H1 (cell line): ENCODE measurements around the gene HOOK1. TPM values are rescaled to one million over a fixed set of nuclear protein-coding genes. Genes with fewer than 3 reads are reported as not detected.
A peak's percentile ranks its signal among the peaks of the same experiment; 100 is the strongest.

ENCODE experiments used
- CBX5 ChIP-seq: fragments of 300-800, 300-1000 bp; sonication (generic); IDR thresholded peaks from 2 replicates; pipeline ENCODE4 v1.7.1; 2016; ENCODE audit warnings: antibody characterized with exemption, low read length, low read depth
- CBX8 ChIP-seq: fragments of 300-800, 300-1000 bp; sonication (generic); IDR thresholded peaks from 2 replicates; pipeline ENCODE4 v1.7.1; 2016; ENCODE audit warnings: low read depth, low read length, borderline replicate concordance
- POU5F1 ChIP-seq: IDR thresholded peaks from 2 replicates; pipeline ENCODE4 v1.6.1; 2011; ENCODE audit warnings: low read depth, mild to moderate bottlenecking, low read length, moderate library complexity
- SUZ12 ChIP-seq: fragments of 200-600 bp; sonication (generic); IDR thresholded peaks from 2 replicates; pipeline ENCODE4 v1.6.1; 2012; ENCODE audit warnings: mild to moderate bottlenecking, inconsistent platforms, low read length, moderate library complexity, mixed read lengths
- polyA plus RNA-seq, 7 experiments: library from polyadenylated mRNA; depleted of rRNA in 3 of 7; stranded (reverse) in 5 of 7; unstranded in 2 of 7; fragments of >200 nt in 5 of 7; fragments of 200-250 nt in 2 of 7; gene quantifications; 1 replicate in 5 of 7; 2 replicates in 1 of 7; 4 replicates in 1 of 7; pipeline versions ENCODE4 v1.2.1 to v1.2.3, GENCODE V29; 2011 to 2013; ENCODE audit warnings: missing spikeins in 2 of 7, mixed read lengths in 2 of 7
- total RNA-seq: library from RNA; stranded (reverse); fragmentation: NEBNext Ultra II Directional; extraction: Animal tissue kit (Norgen Biotek cat#: 25700); gene quantifications from 2 replicates; pipeline ENCODE4 v1.2.1, GENCODE V29; 2021
- TF ChIP-seq, protein P1 (sequence below): fragments of 300-600 bp; sonication (generic); IDR thresholded peaks from 2 replicates; pipeline ENCODE4 v1.7.1; 2012; ENCODE audit warnings: low read length, moderate library complexity, mild to moderate bottlenecking, inconsistent platforms; ENCODE audit not compliant: insufficient replicate concordance

HOOK1 gene
- total and polyA plus RNA-seq, 2 of the 8 experiments (the other 6 are each of a cell fraction or from before 2014, with no cell fraction given): 5.6 to 34.5 TPM

GRCh38 chr1:59814180-59814900 lies 409 bp upstream of the HOOK1 start (continued):
- TF ChIP-seq, protein P1, sequence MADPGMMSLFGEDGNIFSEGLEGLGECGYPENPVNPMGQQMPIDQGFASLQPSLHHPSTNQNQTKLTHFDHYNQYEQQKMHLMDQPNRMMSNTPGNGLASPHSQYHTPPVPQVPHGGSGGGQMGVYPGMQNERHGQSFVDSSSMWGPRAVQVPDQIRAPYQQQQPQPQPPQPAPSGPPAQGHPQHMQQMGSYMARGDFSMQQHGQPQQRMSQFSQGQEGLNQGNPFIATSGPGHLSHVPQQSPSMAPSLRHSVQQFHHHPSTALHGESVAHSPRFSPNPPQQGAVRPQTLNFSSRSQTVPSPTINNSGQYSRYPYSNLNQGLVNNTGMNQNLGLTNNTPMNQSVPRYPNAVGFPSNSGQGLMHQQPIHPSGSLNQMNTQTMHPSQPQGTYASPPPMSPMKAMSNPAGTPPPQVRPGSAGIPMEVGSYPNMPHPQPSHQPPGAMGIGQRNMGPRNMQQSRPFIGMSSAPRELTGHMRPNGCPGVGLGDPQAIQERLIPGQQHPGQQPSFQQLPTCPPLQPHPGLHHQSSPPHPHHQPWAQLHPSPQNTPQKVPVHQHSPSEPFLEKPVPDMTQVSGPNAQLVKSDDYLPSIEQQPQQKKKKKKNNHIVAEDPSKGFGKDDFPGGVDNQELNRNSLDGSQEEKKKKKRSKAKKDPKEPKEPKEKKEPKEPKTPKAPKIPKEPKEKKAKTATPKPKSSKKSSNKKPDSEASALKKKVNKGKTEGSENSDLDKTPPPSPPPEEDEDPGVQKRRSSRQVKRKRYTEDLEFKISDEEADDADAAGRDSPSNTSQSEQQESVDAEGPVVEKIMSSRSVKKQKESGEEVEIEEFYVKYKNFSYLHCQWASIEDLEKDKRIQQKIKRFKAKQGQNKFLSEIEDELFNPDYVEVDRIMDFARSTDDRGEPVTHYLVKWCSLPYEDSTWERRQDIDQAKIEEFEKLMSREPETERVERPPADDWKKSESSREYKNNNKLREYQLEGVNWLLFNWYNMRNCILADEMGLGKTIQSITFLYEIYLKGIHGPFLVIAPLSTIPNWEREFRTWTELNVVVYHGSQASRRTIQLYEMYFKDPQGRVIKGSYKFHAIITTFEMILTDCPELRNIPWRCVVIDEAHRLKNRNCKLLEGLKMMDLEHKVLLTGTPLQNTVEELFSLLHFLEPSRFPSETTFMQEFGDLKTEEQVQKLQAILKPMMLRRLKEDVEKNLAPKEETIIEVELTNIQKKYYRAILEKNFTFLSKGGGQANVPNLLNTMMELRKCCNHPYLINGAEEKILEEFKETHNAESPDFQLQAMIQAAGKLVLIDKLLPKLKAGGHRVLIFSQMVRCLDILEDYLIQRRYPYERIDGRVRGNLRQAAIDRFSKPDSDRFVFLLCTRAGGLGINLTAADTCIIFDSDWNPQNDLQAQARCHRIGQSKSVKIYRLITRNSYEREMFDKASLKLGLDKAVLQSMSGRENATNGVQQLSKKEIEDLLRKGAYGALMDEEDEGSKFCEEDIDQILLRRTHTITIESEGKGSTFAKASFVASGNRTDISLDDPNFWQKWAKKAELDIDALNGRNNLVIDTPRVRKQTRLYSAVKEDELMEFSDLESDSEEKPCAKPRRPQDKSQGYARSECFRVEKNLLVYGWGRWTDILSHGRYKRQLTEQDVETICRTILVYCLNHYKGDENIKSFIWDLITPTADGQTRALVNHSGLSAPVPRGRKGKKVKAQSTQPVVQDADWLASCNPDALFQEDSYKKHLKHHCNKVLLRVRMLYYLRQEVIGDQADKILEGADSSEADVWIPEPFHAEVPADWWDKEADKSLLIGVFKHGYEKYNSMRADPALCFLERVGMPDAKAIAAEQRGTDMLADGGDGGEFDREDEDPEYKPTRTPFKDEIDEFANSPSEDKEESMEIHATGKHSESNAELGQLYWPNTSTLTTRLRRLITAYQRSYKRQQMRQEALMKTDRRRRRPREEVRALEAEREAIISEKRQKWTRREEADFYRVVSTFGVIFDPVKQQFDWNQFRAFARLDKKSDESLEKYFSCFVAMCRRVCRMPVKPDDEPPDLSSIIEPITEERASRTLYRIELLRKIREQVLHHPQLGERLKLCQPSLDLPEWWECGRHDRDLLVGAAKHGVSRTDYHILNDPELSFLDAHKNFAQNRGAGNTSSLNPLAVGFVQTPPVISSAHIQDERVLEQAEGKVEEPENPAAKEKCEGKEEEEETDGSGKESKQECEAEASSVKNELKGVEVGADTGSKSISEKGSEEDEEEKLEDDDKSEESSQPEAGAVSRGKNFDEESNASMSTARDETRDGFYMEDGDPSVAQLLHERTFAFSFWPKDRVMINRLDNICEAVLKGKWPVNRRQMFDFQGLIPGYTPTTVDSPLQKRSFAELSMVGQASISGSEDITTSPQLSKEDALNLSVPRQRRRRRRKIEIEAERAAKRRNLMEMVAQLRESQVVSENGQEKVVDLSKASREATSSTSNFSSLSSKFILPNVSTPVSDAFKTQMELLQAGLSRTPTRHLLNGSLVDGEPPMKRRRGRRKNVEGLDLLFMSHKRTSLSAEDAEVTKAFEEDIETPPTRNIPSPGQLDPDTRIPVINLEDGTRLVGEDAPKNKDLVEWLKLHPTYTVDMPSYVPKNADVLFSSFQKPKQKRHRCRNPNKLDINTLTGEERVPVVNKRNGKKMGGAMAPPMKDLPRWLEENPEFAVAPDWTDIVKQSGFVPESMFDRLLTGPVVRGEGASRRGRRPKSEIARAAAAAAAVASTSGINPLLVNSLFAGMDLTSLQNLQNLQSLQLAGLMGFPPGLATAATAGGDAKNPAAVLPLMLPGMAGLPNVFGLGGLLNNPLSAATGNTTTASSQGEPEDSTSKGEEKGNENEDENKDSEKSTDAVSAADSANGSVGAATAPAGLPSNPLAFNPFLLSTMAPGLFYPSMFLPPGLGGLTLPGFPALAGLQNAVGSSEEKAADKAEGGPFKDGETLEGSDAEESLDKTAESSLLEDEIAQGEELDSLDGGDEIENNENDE: no peak
- TF ChIP-seq CBX8: no peak
- peak; percentile 34; the same call in 1 of the 2 replicates for TF ChIP-seq SUZ12
- no peak for TF ChIP-seq POU5F1
- TF ChIP-seq CBX5: no peak
